Activated T-cell treated with anti-CD3 and anti-CD28 coated beads, Interleukin-2, amount 50 U/mL, for 4 hours (primary cell): Measurements from ENCODE around the gene PBX1. TPM values are rescaled to one million over a fixed set of nuclear protein-coding genes. Genes with fewer than 3 reads are reported as not detected.

Source experiments
- ATAC-seq, 2 donors: fragments of 200-7000 bp; cut with Tn5 transposase; one replicate each; pipeline ENCODE4 v1.10.0; 2021
- DNase-seq: peaks from one replicate; pipeline ENCODE4 v3.0.0-alpha.2; 2020
- H3K27me3 Mint-ChIP-seq: one replicate; pipeline ENCODE4 v1.8.0; 2021; ENCODE audit warnings: low read depth, mixed read lengths
- H3K36me3 Mint-ChIP-seq: one replicate; pipeline ENCODE4 v1.8.0; 2022; ENCODE audit warnings: mixed read lengths; ENCODE audit not compliant: insufficient read depth
- H3K4me1 Mint-ChIP-seq: one replicate; pipeline ENCODE4 v1.8.0; 2021; ENCODE audit warnings: low read depth, mixed read lengths
- H3K4me3 Mint-ChIP-seq: one replicate; pipeline ENCODE4 v1.8.0; 2021; ENCODE audit warnings: mild to moderate bottlenecking, moderate library complexity, mixed read lengths
- H3K9me3 Mint-ChIP-seq: one replicate; pipeline ENCODE4 v1.8.0; 2021; ENCODE audit warnings: mixed read lengths
- total RNA-seq, 3 donors: library from RNA; stranded (reverse); gene quantifications; one replicate each; pipeline ENCODE4 v1.2.1, GENCODE V29; 2021

The PBX1 gene
- total RNA-seq, 3 donors from 2014 or later = 0.41 to 0.48 (median 0.47) TPM

GRCh38 chr1:164682570-164682969 is 123.6 kb downstream of the PBX1 start:
- Mint-ChIP-seq H3K9me3 (no peaks in the 10 kb centered on the region), H3K4me1 (no peaks in the 10 kb centered on the region), H3K36me3 (no peaks in the 10 kb centered on the region), H3K27me3 (no peaks in the 10 kb centered on the region), H3K4me3 (no peak overlapping the region)
- DNase-seq (no peak), ATAC-seq (no peak)

- DNase-seq (no peak), ATAC-seq (no peak)
- H3K36me3 Mint-ChIP-seq = no peaks in the 10 kb centered on the region
- no peaks in the 10 kb centered on the region for H3K9me3 Mint-ChIP-seq
- no peaks in the 10 kb centered on the region for H3K4me1 Mint-ChIP-seq
- no peaks in the 10 kb centered on the region for H3K27me3 Mint-ChIP-seq
- no peak overlapping the region for H3K4me3 Mint-ChIP-seq
Observed at GRCh38 chr1:164683235-164683634, 124.3 kb downstream of the PBX1 start.

- Mint-ChIP-seq H3K9me3 (no peaks in the 10 kb centered on the region), H3K4me1 (no peaks in the 10 kb centered on the region), H3K27me3 (no peaks in the 10 kb centered on the region), H3K4me3 (no peak overlapping the region), H3K36me3 (no peaks in the 10 kb centered on the region)
- DNase-seq = no peak
- ATAC-seq = no peak
Observed at GRCh38 chr1:164685266-164686035, 126.5 kb downstream of the PBX1 start.

GRCh38 chr1:164687777-164688176 is 128.8 kb downstream of the PBX1 start:
- ATAC-seq (no peak), DNase-seq (no peak)
- Mint-ChIP-seq H3K27me3 (no peaks in the 10 kb centered on the region), H3K4me3 (no peak overlapping the region), H3K36me3 (no peaks in the 10 kb centered on the region), H3K4me1 (no peaks in the 10 kb centered on the region), H3K9me3 (no peaks in the 10 kb centered on the region)

- H3K9me3 Mint-ChIP-seq = no peaks in the 10 kb centered on the region
Observed at GRCh38 chr1:164688791-164689190, 129.8 kb downstream of the PBX1 start.

GRCh38 chr1:164689672-164690511 is 130.9 kb downstream of the PBX1 start:
- H3K9me3 Mint-ChIP-seq = no peaks in the 10 kb centered on the region
- H3K4me1 Mint-ChIP-seq = no peaks in the 10 kb centered on the region
- H3K36me3 Mint-ChIP-seq = no peaks in the 10 kb centered on the region
- DNase-seq (no peak), ATAC-seq (no peak)
- H3K27me3 Mint-ChIP-seq = no peaks in the 10 kb centered on the region
- H3K4me3 Mint-ChIP-seq = no peak overlapping the region

More at GRCh38 chr1:164688791-164689190, 129.8 kb downstream of the PBX1 start:
- ATAC-seq (no peak), DNase-seq (no peak)
- H3K4me1 Mint-ChIP-seq = no peaks in the 10 kb centered on the region
- H3K4me3 Mint-ChIP-seq = no peak overlapping the region
- H3K36me3 Mint-ChIP-seq = no peaks in the 10 kb centered on the region
- H3K27me3 Mint-ChIP-seq = no peaks in the 10 kb centered on the region

GRCh38 chr1:164692420-164692819 is 133.4 kb downstream of the PBX1 start:
- H3K9me3 Mint-ChIP-seq = no peaks in the 10 kb centered on the region
- DNase-seq (no peak), ATAC-seq (no peak)
- no peak overlapping the region for H3K4me3 Mint-ChIP-seq
- no peaks in the 10 kb centered on the region for H3K36me3 Mint-ChIP-seq
- no peaks in the 10 kb centered on the region for H3K4me1 Mint-ChIP-seq
- no peaks in the 10 kb centered on the region for H3K27me3 Mint-ChIP-seq

- no peaks in the 10 kb centered on the region for H3K9me3 Mint-ChIP-seq
- H3K4me3 Mint-ChIP-seq = no peak overlapping the region
- H3K27me3 Mint-ChIP-seq = no peaks in the 10 kb centered on the region
- DNase-seq (no peak), ATAC-seq (no peak)
- no peaks in the 10 kb centered on the region for H3K36me3 Mint-ChIP-seq
- H3K4me1 Mint-ChIP-seq = no peaks in the 10 kb centered on the region
Observed at GRCh38 chr1:164693564-164694359, 134.8 kb downstream of the PBX1 start.

- Mint-ChIP-seq H3K9me3 (no peaks in the 10 kb centered on the region), H3K4me3 (no peak overlapping the region), H3K4me1 (no peaks in the 10 kb centered on the region), H3K36me3 (no peaks in the 10 kb centered on the region), H3K27me3 (no peaks in the 10 kb centered on the region)
- ATAC-seq (no peak), DNase-seq (no peak)
Observed at GRCh38 chr1:164694505-164694904, 135.5 kb downstream of the PBX1 start.

GRCh38 chr1:164695956-164696665 is 137.1 kb downstream of the PBX1 start:
- ATAC-seq (no peak), DNase-seq (no peak)
- Mint-ChIP-seq H3K27me3 (no peaks in the 10 kb centered on the region), H3K4me3 (no peak overlapping the region), H3K36me3 (no peaks in the 10 kb centered on the region), H3K9me3 (no peaks in the 10 kb centered on the region), H3K4me1 (no peaks in the 10 kb centered on the region)

- H3K4me3 Mint-ChIP-seq = no peak overlapping the region
- H3K36me3 Mint-ChIP-seq = no peaks in the 10 kb centered on the region
- DNase-seq = no peak
- H3K27me3 Mint-ChIP-seq = no peaks in the 10 kb centered on the region
- H3K9me3 Mint-ChIP-seq = no peaks in the 10 kb centered on the region
- ATAC-seq = no peak
- no peaks in the 10 kb centered on the region for H3K4me1 Mint-ChIP-seq
Observed at GRCh38 chr1:164699815-164700491, 141.0 kb downstream of the PBX1 start.

GRCh38 chr1:164700683-164701082 is 141.7 kb downstream of the PBX1 start:
- Mint-ChIP-seq H3K27me3 (no peaks in the 10 kb centered on the region), H3K9me3 (no peaks in the 10 kb centered on the region), H3K4me1 (no peaks in the 10 kb centered on the region), H3K36me3 (no peaks in the 10 kb centered on the region), H3K4me3 (no peak overlapping the region)
- no peak for ATAC-seq
- no peak for DNase-seq

GRCh38 chr1:164701189-164701761 is 142.3 kb downstream of the PBX1 start:
- ATAC-seq = no peak
- Mint-ChIP-seq H3K27me3 (no peaks in the 10 kb centered on the region), H3K9me3 (no peaks in the 10 kb centered on the region), H3K4me1 (no peaks in the 10 kb centered on the region), H3K4me3 (no peak overlapping the region), H3K36me3 (no peaks in the 10 kb centered on the region)
- DNase-seq = no peak
